Endodermal cell (in vitro differentiated cells): ENCODE measurements around the gene FAM162B. TPM values are rescaled to one million over a fixed set of nuclear protein-coding genes. Genes with fewer than 3 reads are reported as not detected.
"Not testable (repeated sequence)": the region's sequence is repeated elsewhere in the genome, so short reads cannot be mapped to it uniquely, and the experiment has no call there.

ENCODE experiments used
- DNase-seq: peaks from one replicate; pipeline ENCODE4 v3.0.0-alpha.2; 2017
- H3K27ac ChIP-seq: 2 replicates; pipeline ENCODE4 v1.5.1; 2013; ENCODE audit warnings: mild to moderate bottlenecking, low read depth, low read length, moderate library complexity
- H3K27me3 ChIP-seq: 2 replicates; pipeline ENCODE4 v1.6.1; 2013; ENCODE audit warnings: mild to moderate bottlenecking, low read length, moderate library complexity; ENCODE audit not compliant: insufficient read depth, control insufficient read depth, poor library complexity, severe bottlenecking
- H3K36me3 ChIP-seq: 2 replicates; pipeline ENCODE4 v1.7.0; 2013; ENCODE audit warnings: mild to moderate bottlenecking, low read length, moderate library complexity; ENCODE audit not compliant: control insufficient read depth, insufficient read depth
- H3K4me1 ChIP-seq: one replicate; pipeline ENCODE4 v1.7.0; 2013; ENCODE audit warnings: low read length; ENCODE audit not compliant: control insufficient read depth, insufficient read depth
- H3K4me3 ChIP-seq: 2 replicates; pipeline ENCODE4 v1.5.1; 2013; ENCODE audit warnings: mild to moderate bottlenecking, low read length, moderate library complexity
- H3K9ac ChIP-seq: 2 replicates; pipeline ENCODE4 v1.6.1; 2013; ENCODE audit warnings: mild to moderate bottlenecking, low read length, moderate library complexity; ENCODE audit not compliant: poor library complexity, severe bottlenecking; ENCODE audit errors: extremely low read depth
- H3K9me3 ChIP-seq: 2 replicates; pipeline ENCODE4 v1.6.1; 2013; ENCODE audit warnings: mild to moderate bottlenecking, low read length, moderate library complexity; ENCODE audit not compliant: control insufficient read depth
- H3K27ac Mint-ChIP-seq: 2 replicates; pipeline ENCODE4 v1.8.0; 2020; ENCODE audit warnings: mixed read lengths
- H3K27me3 Mint-ChIP-seq: 2 replicates; pipeline ENCODE4 v1.8.0; 2021; ENCODE audit warnings: mild to moderate bottlenecking, mixed read lengths; ENCODE audit not compliant: insufficient read depth
- H3K36me3 Mint-ChIP-seq: 2 replicates; pipeline ENCODE4 v1.8.0; 2020; ENCODE audit warnings: low read depth, mixed read lengths
- H3K4me1 Mint-ChIP-seq: 2 replicates; pipeline ENCODE4 v1.8.0; 2020; ENCODE audit warnings: mixed read lengths
- H3K4me3 Mint-ChIP-seq: 2 replicates; pipeline ENCODE4 v1.8.0; 2020; ENCODE audit warnings: mild to moderate bottlenecking, moderate library complexity, mixed read lengths
- H3K9me3 Mint-ChIP-seq: 2 replicates; pipeline ENCODE4 v1.8.0; 2020; ENCODE audit warnings: mild to moderate bottlenecking, mixed read lengths
- WGBS, 2 experiments: methylation state at CpG; one replicate each; pipeline versions ENCODE4 v1.1.5 to v1.1.7; 2013; ENCODE audit warnings: missing lambda C conversion rate in 2 of 2, mixed read lengths in 1 of 2; ENCODE audit not compliant: insufficient coverage in 1 of 2, insufficient read length in 1 of 2; 5-methylcytosine and 5-hydroxymethylcytosine counted together
- total RNA-seq, 2 donors: library from RNA; stranded (reverse); fragmentation: NEBNext Ultra II Directional in 1 of 2; extraction: Animal tissue kit (Norgen Biotek cat#: 25700) in 1 of 2; gene quantifications; 2 replicates in 1 of 2; 3 replicates in 1 of 2; pipeline ENCODE4 v1.2.1, GENCODE V29; 2021
- TF ChIP-seq, protein P1 (sequence below): fragments of 200-600 bp; sonication (generic); conservative IDR thresholded peaks from 2 replicates; pipeline ENCODE4 v1.5.0; 2021; ENCODE audit warnings: antibody characterized with exemption, mild to moderate bottlenecking

FAM162B gene
- total RNA-seq, 2 donors from 2014 or later, result 0.79 to 1.1 TPM

- Mint-ChIP-seq H3K36me3 (peaks cover 19% of the 10 kb centered on the region), H3K4me3 (no peak overlapping the region), H3K9me3 (peaks cover 25% of the 10 kb centered on the region), H3K27me3 (no peaks in the 10 kb centered on the region), H3K27ac (no peak overlapping the region), H3K4me1 (no peaks in the 10 kb centered on the region)
- H3K36me3 ChIP-seq, result peaks cover 8% of the 10 kb centered on the region
- TF ChIP-seq, protein P1, sequence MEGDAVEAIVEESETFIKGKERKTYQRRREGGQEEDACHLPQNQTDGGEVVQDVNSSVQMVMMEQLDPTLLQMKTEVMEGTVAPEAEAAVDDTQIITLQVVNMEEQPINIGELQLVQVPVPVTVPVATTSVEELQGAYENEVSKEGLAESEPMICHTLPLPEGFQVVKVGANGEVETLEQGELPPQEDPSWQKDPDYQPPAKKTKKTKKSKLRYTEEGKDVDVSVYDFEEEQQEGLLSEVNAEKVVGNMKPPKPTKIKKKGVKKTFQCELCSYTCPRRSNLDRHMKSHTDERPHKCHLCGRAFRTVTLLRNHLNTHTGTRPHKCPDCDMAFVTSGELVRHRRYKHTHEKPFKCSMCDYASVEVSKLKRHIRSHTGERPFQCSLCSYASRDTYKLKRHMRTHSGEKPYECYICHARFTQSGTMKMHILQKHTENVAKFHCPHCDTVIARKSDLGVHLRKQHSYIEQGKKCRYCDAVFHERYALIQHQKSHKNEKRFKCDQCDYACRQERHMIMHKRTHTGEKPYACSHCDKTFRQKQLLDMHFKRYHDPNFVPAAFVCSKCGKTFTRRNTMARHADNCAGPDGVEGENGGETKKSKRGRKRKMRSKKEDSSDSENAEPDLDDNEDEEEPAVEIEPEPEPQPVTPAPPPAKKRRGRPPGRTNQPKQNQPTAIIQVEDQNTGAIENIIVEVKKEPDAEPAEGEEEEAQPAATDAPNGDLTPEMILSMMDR, result no peak
- H3K4me3 ChIP-seq, result no peak overlapping the region
- no peaks in the 10 kb centered on the region for H3K4me1 ChIP-seq
- no peak for DNase-seq
- H3K9ac ChIP-seq, result no peak overlapping the region
- peaks cover 11% of the 10 kb centered on the region for H3K9me3 ChIP-seq
- H3K27me3 ChIP-seq, result no peaks in the 10 kb centered on the region
- no peak overlapping the region for H3K27ac ChIP-seq
- WGBS, 2 experiments, result 100% methylated on average over 1 of the region's 1 CpG; no CpG with 5 or more reads in 1 of the 2 experiments
Observed at GRCh38 chr6:116741571-116741970, 23.9 kb downstream of the FAM162B start.

DNA sequence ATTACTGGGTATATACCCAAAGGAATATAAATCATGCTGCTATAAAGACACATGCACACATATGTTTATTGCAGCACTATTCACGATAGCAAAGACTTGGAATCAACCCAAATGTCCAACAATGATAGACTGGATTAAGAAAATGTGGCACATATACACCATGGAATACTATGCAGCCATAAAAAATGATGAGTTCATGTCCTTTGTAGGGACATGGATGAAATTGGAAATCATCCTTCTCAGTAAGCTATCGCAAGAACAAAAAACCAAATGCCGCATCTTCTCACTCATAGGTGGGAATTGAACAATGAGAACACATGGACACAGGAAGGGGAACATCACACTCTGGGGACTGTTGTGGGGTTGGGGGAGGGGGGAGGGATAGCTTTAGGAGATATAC is 25.0 kb downstream of the FAM162B start:
- not testable (repeated sequence) for H3K9ac ChIP-seq, H3K4me3 ChIP-seq, H3K36me3 ChIP-seq, H3K27me3 ChIP-seq, H3K4me1 ChIP-seq, H3K4me3 Mint-ChIP-seq, H3K4me1 Mint-ChIP-seq, H3K27ac ChIP-seq, DNase-seq, H3K27ac Mint-ChIP-seq, H3K27me3 Mint-ChIP-seq
- peaks cover 15% of the 10 kb centered on the region for H3K9me3 ChIP-seq
- Mint-ChIP-seq H3K9me3 (peaks cover 25% of the 10 kb centered on the region), H3K36me3 (peaks cover 19% of the 10 kb centered on the region)
- 100% methylated on average over 2 of the region's 3 CpGs; no CpG with 5 or more reads in 1 of the 2 experiments for WGBS, 2 experiments

DNA sequence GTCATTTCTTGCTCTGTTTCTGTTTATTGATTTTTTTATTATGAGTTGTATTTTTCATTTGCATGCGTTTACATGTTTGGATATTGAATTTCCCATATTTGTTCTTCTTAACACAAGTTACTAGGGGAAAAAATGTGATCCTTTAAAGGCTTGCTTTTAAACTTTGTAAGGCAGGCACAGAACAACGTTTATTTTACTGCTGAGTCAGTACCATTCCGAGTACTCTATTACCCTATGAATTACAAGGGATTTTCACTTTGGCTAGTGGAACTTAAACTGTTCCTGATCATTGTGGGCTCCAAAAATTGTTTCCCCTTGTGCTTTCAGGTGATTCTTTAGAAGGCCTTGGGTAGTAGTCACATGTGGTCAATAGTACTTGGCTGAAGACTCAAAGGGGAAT is 28.5 kb downstream of the FAM162B start:
- H3K4me1 Mint-ChIP-seq, result no peaks in the 10 kb centered on the region
- H3K36me3 Mint-ChIP-seq, result peaks cover 19% of the 10 kb centered on the region

More for the DNA sequence above, 28.5 kb downstream of the FAM162B start:
- H3K9me3 ChIP-seq, result peaks cover 14% of the 10 kb centered on the region
- Mint-ChIP-seq H3K9me3 (peaks cover 22% of the 10 kb centered on the region), H3K27ac (no peak overlapping the region), H3K4me3 (no peak overlapping the region), H3K27me3 (no peaks in the 10 kb centered on the region)
- H3K9ac ChIP-seq, result no peak overlapping the region
- H3K36me3 ChIP-seq, result peaks cover 14% of the 10 kb centered on the region
- TF ChIP-seq, protein P1, result no peak
- H3K4me1 ChIP-seq, result no peaks in the 10 kb centered on the region
- no peak overlapping the region for H3K4me3 ChIP-seq
- 95 to 100% methylated on average over 2 to 3 of the region's 3 CpGs for WGBS, 2 experiments
- no peak overlapping the region for H3K27ac ChIP-seq
- no peaks in the 10 kb centered on the region for H3K27me3 ChIP-seq
- DNase-seq, result no peak
